GM21515 (cell line): Measurements from ENCODE around the gene CEP170B.

ENCODE experiments used
- ATAC-seq: cut with Tn5 transposase; IDR thresholded peaks from one replicate; pipeline ENCODE4 v1.9.1; 2021; ENCODE audit not compliant: unreplicated experiment

Gene CEP170B

DNA sequence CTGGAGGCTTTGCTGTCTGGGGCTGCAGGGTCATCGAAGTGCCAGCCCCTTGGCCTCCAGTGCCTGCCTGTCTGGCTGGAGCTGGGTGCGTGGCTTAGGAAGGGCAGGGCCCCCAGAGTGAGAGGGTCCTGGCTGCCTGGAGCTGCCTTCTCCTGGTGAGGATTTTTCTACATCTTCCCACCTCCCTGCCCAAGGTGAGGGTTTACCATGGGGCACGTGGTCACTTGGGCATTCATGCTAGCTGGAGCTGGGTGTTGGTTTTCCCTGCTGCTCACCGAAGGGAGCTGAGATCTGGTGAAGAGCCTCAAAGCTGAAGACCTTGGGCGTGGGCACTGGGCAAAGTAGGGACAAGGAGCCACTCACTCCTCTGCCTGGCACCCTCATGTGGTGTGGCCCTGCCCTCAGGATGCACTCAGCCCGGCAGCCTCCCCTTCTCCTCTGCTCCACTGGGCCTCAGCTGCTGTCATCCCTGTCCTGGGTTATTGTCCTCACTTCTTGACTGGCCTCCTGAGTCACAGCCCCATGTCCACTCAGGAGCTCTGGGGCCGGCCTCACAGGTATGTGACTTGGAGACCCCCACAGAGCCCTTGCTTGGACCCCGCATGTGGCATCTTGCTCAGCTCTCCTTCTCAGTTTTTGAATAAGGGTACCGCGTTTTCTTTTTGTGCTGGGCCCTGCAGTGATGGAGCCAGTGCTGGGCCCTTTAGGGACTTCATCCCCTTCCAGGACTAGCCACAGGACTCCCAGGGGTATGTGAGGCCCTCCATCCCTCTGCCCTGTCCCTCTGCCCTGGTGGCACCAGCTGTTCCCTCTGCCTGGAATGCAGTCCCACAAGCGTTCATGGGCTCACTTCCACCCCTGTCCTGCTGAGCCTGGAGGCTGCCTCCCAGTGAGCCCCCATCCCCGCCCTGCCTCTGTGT, 1.6 kb downstream of the CEP170B start:
- no peak for ATAC-seq

DNA sequence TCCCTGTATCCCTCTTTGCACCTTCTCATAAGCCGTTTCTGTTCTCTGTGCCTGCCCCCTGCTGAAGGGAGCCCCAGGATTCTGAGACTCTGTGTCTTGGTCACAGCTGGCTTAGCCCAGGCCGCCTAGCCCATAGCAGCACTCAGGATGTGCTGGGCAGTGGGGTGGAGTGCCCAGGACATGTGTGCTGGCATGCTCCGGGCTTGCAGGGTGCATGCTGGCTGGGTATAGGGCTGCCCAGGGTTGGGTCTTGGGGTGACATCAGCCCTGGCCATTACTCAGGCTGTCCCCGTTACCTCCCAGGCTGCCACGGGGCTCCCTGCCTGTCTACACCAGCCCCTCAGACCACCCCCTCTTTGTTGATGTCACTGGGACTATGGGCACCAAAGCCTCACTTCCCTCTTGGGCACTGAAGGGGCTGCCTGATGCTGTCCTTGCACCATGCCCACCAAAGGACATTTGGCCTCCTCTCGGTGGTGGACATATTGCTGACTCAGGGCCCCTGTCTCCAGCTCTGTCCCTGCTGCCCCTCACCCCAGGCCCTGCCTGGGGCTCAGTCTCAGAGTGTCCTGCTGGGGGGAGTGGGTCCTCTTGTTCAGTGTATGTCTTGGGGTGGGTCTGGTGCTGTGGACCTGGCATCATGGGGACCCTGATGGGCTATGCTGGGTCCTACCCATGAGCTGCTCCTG, 2.4 kb downstream of the CEP170B start:
- ATAC-seq: no peak

DNA sequence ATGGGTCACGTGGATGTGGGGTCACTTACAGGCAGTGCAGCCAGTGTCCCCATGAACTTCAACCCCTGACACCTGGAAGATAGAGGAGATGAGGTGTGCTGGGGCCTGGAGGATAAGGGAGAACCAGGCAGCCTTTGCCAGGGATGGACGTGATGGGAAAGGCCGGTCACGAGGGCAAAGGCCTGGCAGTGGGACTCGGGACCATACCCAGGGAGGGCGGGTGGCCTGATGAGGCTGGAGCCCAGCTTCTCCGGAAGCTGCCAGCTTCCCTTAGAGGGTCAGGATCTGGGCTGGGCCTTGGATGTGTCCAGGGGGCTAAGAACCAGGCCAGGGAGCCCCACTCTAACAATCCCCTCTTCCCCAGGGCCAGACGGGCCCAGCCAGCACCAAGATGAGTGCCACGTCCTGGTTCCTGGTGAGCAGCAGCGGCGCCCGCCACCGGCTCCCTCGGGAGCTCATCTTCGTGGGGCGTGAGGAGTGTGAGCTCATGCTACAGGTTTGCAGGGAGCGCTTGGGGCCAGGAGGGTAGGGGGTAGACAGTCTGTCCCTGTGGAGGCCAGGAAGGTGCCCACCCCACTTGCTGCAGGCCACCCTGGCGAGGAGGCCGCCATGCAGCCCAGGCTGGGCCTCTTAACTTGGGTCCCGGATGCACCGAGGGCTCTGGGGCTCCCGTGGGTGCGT, 3.1 kb downstream of the CEP170B start:
- ATAC-seq: no peak

DNA sequence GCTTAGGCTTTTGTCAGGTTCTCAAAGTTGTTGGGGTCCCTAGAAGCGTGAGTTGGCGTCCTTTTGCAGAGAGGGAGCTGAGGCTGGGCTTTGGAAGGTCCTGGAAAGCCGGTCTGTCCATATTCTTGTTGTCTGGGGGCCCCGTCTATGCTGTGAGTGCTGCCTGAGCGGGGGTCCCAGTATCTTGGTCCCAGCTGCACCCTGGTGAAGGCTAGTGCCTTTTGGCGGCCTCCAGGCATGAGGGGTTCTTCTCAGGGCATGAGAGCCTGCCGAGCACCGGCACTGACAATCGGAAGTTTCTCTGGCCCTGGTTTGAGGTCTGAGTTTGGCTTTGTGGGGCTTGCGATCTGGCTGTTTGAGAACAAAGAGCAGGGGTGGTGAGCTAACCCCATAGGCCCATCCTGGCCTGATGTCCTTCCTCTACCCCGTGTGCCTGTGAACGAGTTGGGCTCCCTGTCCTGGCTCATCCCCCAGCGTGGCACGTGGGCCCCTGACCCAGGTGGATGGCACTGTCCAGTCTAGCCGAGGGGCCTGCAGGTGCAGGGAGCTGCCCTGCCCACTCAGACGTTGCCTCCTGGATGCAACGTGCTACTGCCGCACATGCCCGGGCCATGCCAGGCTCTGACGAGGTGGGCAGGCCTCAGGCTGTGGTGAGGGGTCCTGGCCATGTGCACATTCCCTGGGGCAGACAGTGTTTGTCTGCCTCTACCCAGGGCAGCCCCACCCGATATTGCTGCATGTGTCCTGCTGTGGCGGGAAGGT, 3.9 kb downstream of the CEP170B start:
- no peak for ATAC-seq

DNA sequence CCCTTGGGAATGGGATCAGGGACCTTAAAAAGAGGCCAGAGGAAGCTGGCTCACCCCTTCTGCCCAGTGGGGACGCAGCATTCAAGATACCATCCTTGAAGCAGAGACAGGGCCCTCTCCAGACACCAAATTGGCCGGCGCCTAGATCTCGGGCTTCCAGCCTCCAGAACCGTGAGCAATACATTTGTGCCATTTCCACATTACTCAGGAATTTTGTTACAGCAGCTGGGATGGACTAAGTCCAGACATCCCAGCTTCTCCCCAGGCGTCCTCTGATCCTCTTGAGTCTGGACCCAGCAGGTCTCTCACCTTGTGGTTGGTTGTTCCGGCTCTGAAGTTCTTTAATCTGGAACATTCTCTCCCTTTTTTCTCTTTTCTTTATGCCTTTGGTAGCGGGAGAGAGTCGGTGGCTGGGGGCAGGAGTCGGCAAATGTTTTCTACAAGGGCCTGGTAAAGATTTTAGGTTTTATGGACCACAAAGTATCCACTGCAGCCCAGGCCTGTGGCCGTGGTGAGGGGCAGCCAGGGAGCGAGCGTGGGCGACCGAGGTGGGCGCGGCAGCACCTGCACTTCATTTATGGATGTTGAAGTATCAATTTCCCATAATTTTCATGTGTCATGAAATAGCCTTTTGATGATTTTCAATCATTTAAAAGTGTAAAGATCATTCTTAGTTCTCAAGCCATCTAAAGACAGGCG, 4.8 kb downstream of the CEP170B start:
- no peak for ATAC-seq

DNA sequence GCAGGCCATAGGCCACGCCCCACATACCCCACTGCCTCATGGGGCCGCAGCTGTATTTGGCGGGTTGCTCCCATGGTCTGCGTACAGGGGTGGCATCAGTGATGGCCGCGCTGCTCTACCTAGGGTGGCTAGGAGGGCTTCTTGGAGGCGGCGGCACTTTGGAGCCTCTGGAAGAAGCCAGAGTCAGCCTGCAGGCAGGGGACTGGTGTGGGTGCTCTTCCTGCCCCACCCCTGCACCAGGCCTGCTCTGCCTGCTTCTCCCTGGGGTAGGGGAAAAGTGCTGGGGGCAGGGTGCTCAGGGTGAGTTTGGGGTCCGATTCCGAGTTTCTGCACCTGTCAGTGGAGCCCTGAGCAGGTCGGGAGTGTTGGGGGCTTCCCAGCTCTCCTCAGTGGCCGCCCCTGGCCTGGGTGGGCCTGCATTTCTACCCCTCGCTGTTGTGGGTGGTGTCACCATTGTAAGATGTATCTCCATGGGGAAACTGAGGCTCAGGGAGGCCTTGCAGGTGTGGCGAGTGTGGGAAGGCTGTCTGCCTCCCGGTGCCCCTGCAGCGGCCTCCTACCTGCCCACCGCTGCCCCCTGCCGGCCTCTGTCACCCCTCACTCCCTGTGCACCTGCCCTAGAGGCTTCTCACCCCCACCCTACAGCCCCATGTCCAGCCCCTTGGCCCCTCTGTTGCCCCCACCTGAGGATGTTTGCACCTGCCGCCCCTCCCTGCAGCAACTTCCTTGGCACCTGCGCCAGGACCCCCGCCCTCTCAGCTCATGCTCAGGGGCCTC, 5.5 kb downstream of the CEP170B start:
- ATAC-seq: no peak

DNA sequence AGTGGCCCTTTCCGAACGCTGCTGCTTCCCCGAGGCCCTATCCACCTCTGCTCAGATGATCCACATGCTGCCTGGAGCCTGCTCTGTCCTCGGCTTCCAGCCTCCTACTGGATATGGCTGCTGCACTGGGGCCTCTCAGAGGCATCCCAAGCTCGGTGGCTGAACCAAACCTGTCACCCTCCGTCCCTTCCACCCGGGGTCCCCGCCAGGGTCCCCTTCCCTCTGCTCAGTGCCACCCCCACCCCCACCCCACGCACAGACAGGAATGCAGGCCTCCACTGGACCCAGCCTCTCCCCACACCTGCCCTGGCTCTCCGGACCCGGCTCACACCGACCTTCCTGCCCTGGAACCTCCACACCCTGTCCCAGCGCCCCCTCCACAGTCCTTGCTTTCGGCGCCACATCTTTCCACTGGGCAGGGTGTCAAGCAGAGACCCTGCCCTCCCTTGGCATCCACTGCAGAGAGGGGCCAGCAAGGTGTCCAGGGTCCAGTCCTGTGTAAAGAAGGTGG, 6.1 kb downstream of the CEP170B start:
- ATAC-seq: no peak

DNA sequence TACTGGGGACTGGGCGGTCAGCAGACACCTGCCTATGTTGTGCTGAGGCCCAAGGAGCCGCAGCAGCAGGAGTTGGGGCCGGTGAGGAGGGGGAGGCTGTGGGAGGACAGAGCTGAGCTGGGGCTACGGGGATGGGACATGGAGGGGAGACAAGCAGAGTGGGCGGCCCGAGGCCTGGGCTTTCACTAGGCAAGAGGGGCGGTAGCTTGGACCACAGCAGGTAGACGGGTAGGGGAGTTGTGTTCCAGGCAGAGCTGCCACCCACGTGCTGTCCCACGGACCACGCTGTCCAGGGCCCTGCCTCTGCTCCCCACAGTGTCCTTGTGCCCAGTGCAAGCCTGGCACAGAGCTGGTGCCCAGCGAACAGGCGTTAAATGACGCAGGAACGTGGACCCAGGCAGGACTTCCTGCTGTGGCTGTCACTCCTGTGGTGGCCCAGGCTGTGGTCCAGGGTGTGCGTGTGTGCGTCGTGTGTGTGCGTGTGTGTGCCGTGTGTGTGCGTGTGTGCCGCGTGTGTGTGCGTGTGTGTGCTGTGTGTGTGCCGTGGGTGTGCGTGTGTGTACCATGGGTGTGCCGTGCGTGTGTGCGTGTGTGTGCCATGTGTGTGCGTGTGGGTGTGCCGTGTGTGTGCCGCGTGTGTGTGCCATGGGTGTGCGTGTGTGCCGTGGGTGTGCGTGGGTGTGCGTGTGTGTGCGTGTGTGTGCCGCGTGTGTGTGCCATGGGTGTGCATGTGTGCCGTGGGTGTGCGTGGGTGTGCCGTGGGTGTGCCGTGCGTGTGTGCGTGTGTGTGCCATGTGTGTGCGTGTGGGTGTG, 6.8 kb downstream of the CEP170B start:
- ATAC-seq: no peak

DNA sequence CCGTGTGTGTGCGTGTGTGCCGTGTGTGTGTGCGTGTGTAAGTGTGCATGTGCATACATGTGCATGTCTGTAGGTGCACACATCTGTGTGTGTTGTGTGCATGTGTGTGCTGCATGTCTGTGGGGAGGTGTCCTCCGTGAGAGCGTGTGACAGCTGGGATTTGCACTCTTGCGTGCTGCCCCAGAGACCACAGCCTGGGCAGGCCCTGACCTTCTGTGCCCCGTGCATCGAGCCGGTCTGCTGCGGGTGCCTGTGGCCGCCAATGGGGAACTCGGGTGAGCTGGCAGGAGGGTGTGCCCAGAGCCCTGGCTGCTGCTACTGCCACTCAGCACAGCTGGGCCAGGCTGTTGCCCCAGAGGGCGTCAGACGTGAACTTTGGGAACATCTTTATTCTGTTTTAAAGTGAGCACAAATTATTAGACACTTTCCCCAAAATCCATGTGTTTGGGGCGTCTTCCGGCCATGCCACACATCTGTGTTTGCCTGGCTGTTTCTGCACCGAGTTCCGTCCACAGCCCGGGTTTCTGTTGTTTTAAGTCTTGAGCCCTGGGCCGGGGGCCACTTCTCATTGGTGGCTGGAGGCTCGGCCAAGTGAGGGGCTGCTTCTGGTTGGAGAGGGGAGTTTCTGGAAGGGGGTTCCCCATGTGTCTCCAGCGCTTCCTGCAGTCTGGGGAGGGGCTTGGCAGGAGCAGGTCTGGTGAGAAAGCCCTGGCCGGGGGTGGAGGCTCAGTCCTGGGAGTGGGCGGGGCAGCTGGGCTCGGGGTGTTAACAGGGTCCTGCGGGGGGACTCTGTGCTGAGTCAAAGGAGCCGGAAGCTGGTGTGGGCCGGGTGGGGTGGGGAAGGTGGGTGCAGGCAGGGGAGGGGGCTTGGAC, 7.6 kb downstream of the CEP170B start:
- no peak for ATAC-seq

DNA sequence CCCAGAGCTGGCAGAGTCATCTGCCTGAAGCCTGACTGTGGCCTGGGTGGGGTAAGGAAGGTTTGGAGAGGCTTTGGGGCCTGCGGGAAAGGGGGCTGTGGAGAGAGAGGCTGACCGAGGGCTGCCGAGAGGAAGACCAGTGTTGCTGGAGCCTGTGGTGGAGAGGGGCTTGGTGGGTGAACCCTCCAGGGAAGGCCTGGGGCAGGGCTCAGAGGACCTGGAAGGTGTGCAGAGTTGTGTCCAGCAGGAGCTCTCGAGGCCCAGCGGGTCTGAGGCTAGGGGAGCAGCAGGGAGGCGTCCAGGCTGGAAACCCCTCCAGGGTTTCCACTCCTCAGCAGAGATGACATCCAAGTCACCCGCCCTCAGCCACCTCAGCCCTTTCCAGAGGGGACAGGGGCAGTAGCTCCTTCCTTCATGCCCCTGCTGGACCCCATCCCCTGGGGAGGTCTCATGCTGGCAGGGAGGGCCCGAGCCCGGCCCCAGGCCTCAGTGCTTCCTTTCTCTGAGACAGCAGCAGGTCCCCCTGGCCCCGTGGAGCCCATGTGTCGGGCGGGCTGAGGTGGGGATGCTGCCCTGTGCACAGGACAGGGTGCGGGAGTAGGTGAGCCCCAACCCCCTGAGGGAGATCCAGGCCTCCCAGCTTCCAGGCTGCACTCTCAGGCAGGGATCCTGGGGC, 8.4 kb downstream of the CEP170B start:
- no peak for ATAC-seq

DNA sequence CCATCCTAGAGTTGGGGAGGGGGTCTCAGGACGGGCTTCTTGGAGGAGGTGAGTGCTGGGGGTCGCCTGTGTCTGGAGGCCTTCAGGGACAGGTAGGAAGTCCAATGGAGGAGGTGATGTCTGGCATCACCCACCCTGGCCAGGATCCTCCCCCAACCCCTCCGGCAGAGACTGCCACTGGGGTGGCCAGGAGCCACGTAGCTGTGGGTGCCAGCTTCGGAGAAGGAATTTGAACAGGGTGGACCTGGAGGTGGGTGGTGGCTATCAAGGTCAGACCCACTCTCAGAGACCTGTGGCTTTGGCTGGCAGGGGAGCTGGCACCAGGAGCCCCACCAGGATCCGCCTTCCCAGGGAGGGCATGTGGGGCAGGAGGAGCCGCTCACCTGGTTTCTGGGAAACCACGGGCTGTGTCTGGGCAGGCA, 9.1 kb downstream of the CEP170B start:
- ATAC-seq: no peak

DNA sequence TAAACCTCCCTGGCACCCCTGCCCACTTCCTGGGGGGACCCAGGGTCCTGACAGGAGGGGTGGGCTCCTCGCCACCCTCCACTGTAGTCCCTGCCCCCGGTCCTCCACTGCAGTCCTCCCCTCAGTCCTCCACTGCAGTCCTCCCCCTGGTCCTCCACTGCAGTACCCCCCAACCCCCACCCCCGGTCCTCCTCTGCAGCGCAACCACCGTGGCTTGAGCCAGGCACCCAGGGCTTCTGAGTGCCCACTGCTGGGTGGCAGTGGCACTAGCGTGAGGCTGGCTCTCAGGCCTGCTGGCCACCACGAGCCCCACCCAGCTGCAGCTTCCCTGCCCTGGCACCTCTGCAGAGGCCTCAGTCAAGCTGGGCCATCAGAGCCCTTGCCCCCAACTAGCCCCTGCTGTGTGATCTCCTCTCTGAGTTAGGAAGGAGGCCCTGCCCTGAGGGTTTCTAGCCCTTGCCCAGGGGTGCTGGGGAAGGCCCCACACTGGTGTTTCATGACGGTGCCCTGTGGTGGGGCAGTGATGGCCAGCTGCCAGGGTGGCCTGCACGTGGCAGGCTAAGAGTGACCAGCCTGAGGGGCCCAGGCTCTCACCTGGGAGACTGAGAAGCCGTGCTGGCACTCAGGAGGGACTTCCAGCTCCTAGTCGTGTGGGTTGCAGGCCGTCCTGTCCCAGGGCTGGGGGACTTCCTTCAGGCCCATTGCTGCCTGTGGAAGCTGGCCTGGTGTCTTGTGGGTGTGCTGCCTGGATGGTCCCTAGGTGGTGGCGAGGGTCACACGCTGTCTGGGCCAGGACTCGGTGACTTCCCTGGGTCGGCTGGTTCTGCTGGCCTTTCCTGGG, 9.7 kb downstream of the CEP170B start:
- ATAC-seq: no peak

DNA sequence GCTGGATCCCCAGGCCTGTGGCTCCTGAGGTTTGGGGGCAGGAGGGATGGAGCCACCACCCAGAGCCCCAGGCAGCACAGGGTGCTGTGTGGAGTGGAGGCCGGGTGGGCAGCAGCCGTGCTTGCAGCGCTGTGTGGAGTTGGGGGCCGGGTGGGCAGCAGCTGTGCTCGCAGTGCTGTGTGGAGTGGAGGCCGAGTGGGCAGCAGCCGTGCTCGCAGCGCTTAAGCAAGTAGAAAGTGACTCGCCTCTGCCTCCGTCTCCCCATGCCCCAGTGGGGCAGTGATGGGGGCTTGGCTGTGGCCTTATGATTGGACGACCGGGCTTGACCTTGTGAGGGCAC, 10.3 kb downstream of the CEP170B start:
- no peak for ATAC-seq

DNA sequence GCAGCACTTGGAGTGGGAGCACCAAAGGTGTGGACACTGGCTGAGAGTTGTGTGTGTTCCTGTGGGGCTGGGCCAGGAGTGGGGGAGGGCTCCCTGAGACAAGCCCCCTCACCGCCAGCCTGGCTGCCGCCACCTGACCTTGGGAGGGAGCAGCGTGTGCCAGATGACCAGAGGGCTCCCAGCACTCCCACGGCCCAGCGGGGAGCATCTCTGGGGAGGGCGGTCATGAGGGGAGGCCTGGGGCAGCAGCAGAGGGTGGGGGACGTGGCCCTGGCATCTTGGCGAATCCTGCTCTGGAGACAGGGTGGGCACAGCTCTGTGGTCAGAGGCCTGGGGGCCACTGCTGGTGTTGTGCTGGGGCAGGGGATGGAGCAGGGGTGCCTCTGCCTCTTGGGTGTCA, 10.7 kb downstream of the CEP170B start:
- no peak for ATAC-seq

DNA sequence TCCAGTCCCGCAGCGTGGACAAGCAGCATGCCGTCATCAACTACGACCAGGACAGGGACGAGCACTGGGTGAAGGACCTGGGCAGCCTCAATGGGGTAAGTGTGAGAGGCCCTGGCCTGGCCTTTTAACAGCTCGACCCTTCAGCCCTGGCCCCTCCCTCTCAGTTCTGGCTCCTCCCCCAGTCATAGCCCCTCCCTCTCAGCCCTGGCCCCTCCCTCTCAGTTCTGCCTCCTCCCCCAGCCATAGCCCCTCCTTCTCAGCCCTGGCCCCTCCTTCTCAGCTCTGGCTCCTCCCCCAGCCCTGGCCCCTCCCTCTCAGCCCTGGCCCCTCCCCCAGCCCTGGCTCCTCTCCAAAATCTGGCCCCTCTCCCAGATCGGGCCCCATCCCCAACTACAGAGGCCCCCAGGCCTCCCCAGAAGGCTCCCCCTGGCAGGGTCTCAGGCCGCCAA, 11.2 kb downstream of the CEP170B start:
- no peak for ATAC-seq

DNA sequence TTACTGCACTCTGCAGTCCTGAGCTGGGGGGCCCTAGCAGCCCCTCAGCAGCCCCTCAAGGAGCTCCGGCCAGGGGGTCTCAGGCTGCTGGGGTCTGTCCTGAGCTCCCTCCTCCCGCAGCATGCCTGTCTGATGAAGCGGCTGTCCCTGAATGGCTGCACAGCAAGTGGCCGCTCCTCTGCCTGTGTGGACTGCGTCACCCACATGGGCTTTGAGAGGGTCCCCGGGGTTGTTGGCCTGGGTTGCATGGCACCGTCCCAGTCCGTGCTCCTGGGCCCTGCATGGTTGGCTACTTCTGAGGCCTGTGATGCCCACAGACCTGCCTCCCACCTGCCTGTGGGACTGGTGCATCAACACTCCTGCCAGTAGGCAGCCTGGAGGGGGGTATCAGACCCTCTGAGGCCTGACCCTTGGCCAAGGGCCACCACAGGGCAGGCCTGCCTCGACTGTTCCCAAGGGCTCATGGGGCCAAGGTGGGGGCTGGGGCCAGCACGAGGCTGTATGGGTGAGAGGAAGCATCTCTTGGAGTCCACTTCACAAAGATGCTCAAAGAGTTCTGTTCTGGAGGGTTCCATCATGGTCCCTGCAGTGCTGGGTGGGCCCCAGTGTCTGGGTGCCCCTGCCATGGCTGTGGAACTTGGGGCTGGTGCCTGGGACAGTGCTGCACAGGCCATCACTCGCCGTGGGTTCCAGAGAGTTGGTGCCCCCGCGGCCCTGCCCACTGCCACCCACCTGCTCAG, 12.2 kb downstream of the CEP170B start:
- no peak for ATAC-seq
